ENCODE measurements around the gene LARP6.
A peak's percentile ranks its signal among the peaks of the same experiment; 100 is the strongest.
"Not testable (repeated sequence)": the region's sequence is repeated elsewhere in the genome, so short reads cannot be mapped to it uniquely, and the experiment has no call there.

Gene LARP6

DNA sequence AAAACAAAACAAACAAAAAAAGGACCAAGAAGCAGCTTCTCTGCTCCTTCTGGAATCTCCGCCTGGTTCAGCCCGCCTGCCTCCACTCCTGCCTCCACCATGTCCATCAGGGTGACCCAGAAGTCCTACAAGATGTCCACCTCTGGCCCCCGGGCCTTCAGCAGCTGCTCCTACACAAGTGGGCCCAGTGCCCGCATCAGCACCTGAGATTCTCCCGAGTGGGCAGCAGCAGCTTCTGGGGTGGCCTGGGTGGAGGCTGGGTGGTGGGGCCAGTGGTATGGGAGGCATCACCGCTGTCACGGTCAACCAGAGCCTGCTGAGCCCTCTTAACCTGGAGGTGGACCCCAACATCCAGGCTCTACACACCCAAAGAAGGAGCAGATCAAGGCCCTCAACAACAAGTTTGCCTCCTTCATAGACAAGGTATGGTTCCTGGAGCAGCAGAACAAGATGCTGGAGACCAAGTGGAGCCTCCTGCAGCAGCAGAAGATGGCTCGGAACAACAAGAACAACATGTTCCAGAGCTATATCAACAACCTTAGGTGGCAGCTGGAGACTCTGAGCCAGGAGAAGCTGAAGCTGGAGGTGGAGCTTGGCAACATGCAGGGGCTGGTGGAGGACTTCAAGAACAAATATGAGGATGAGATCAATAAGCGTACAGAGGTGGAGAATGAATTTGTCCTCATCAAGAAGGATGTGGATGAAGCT, 4.8 kb upstream of the LARP6 start:
- DNase-seq: not testable (repeated sequence)

- DNase-seq: peak; percentile 74
Measured at GRCh38 chr15:70857562-70858285, 3.8 kb upstream of the LARP6 start.

DNA sequence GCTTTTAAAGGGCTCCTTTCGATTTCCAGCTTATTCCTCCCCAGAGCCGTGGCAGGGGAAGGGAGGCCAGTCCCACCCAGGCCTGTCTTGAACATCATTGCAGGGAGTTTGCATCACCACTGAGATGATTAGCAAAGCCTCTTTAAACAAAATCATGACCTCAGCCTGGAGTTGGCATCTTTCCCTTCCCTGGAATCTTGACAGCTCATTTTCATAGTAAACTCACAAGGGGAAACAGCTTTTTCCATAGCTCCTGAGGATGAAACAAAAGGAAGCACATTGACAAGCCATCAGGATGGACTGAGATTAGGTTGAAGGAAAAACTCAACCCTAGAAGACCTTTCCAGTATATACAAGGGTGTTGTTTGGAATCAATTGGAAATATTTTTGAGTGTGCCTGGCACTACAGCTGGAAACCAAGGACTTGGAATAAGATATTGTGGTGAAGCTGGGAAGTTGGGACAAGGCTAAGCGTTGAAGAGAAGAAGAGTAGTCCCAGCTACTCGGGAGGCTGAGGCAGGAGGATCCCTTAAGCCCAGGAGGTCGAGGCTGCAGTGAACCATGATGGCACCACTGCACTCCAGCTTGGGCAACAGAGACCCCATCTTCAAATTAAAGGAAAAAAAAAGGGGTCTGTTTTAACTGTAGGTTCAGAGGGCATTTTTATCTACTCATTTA, 3.1 kb upstream of the LARP6 start:
- DNase-seq: peak; percentile 100

GRCh38 chr15:70856177-70856883, 2.4 kb upstream of the LARP6 start:
- peak; percentile 82 for DNase-seq

GRCh38 chr15:70855764-70856163, 1.8 kb upstream of the LARP6 start:
- no peak for DNase-seq

DNA sequence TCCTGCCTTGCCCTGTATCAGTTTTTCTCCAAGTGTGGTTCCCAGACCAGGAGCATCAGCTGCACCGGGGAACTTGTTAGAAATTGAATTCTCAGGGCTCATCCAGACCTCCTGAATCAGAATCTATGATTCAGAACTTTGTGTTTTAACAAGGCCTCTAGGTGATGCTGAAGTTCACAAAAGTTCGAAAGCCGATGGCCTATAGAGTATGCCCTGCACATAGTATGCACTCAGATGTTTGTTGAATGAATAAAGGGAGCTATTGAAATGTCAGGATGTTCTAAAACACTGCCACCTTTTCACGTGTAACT, 664 bp upstream of the LARP6 start:
- DNase-seq: peak; percentile 63

- no peak for DNase-seq
Measured at GRCh38 chr15:70853318-70853972, 512 bp downstream of the LARP6 start.

- DNase-seq: peak; percentile 81
Measured at GRCh38 chr15:70852501-70853317, 1.2 kb downstream of the LARP6 start.

- DNase-seq: no peak
Measured at GRCh38 chr15:70851889-70852288, 2.1 kb downstream of the LARP6 start.

GRCh38 chr15:70845602-70846360, 8.2 kb downstream of the LARP6 start:
- DNase-seq: no peak

GRCh38 chr15:70837476-70837875, 16.5 kb downstream of the LARP6 start:
- no peak for DNase-seq

DNA sequence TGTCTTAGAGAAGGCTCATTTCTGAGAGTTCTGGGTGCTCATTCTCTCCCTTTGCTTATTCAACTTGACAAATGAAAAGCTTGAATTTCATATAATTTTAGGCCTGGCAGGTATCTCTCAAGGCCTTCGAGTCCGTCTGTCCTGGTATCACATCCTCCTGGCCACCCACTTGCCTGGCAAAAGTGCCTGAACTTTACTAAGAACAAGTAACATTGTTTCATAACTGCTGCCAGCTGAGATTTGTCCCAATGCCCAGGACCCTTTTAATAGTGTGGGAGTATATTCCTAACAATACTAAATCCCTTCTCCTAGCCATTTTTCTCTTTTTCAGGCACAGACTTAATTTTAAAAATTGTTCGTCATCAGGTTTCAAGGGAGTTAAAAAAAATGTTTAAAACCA, 18.1 kb downstream of the LARP6 start:
- no peak for DNase-seq

DNA sequence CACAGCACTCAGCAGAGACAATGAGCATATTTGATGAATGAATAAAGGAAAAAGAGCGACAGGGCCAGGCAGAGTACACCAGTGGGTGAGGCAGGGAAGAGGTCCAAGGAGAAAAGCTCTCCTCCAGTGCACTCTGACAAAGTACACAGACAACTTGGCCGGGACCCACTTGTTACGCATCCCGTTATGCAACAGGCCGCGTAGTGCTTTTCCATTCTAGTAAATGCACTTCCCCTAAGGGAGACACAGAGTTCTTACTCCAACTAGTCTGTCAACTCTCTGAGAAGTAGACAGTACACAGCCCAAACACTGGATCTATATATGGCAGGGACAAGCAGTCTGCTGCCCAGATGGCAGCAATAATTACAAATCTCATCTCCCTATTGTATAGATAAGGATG, 18.5 kb downstream of the LARP6 start:
- DNase-seq: no peak

- no peak for DNase-seq
Measured at GRCh38 chr15:70834999-70835398, 19.0 kb downstream of the LARP6 start.

GRCh38 chr15:70833861-70834765, 19.8 kb downstream of the LARP6 start:
- peak; percentile 83 for DNase-seq

DNA sequence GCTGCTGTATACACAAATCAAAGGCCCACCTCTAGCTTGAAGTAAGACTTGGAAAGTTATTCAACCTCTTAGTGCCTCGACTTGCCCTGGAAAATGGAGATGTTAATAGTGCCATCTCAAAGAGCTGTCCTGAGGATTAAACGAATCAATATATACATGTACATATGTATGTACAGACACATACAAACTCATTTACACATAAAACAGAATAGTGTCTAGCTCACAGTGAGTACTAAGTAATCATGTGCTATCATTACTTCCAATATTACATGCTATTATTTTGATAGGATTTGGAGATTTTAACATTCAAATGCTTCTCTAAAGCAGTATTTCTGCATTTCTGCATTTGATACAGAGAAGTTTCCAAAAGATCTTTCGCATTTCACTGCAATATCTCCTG, 20.5 kb downstream of the LARP6 start:
- no peak for DNase-seq

DNA sequence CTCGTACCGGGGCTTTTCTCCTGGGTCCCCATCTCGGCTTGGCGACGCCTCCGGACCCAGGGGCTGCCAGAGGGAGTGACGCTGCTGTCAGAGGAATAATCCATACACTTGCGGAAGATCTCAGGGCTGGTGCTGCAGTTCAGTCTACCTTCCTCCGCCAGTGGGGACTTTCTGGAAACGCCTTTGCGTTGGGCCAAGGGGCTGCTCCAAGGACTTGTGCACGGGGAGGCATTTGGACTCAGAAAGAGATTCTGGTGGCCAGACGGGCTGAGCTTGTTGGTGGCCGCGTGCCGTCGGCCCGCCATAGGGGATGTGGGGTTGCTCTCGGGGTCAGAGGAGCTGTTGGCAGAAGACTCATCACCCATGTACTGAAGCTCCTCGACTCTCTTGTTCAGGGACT, 21.8 kb downstream of the LARP6 start:
- no peak for DNase-seq

DNA sequence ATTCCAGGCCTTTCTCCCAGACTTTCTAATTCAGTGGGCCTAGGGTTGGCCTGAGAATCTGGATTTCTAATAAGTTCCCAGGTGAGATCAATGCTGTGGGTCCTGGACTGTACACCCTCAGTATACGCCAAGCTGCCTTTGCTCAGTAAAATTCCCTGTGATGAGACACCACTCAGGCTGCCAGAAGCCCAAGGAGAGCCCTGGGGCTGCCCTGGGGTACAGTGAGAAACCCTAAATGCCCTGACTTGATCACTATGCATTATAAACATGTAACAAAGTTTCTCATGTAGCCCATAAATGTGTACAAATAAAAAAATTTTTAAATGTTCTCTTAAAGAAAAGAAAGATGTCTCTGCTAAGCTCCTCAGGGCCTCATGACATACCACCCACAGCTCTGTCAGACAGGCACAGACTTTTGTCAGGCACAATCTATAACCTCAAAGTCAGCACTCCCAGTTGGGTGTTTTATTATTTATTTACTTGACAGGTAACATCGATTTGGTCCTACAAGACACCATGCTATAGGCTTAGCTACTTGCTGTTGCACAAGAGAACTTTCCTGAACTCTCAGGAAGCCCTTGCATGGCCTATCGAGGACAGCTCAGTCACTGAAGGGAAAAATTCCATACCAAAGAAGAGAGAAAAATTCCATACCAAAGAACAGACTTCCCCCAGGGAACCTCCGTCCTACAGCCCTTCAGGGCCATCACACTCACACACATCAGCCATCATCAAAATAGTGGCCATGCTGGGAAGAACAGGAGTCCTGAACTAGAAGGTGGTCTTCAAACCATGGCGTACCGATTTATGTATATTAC, 22.7 kb downstream of the LARP6 start:
- no peak for DNase-seq

GRCh38 chr15:70830615-70831014, 23.3 kb downstream of the LARP6 start:
- no peak for DNase-seq

Measured in fibroblast of skin of abdomen (primary cell).